Hepatocyte (in vitro differentiated cells): ENCODE data around the gene RGS11. TPM values are rescaled to one million over a fixed set of nuclear protein-coding genes. Genes with fewer than 3 reads are reported as not detected.

Source experiments
- DNase-seq: peaks from one replicate; pipeline ENCODE4 v3.0.0-alpha.2; 2016; ENCODE audit warnings: low spot score
- H2AFZ ChIP-seq: fragments of 200-600 bp; sonication (generic); 2 replicates; pipeline ENCODE4 v1.6.0; 2016; ENCODE audit warnings: antibody characterized with exemption, mild to moderate bottlenecking
- H3K27ac ChIP-seq: fragments of 200-600 bp; sonication (generic); 2 replicates; pipeline ENCODE4 v1.5.1; 2016; ENCODE audit warnings: mild to moderate bottlenecking
- H3K27me3 ChIP-seq: fragments of 200-600 bp; sonication (generic); 2 replicates; pipeline ENCODE4 v1.6.1; 2016
- H3K36me3 ChIP-seq: fragments of 200-600 bp; sonication (generic); replicated peaks from 2 replicates; pipeline ENCODE4 v1.5.1; 2016; ENCODE audit warnings: low read depth; ENCODE audit not compliant: insufficient read depth
- H3K4me1 ChIP-seq: fragments of 200-600 bp; sonication (generic); 2 replicates; pipeline ENCODE4 v1.5.1; 2016; ENCODE audit warnings: mild to moderate bottlenecking, moderate library complexity; ENCODE audit not compliant: insufficient read depth
- H3K4me2 ChIP-seq: fragments of 200-600 bp; sonication (generic); 2 replicates; pipeline ENCODE4 v1.6.0; 2016
- H3K4me3 ChIP-seq: fragments of 200-600 bp; sonication (generic); 2 replicates; pipeline ENCODE4 v1.5.1; 2016; ENCODE audit warnings: mild to moderate bottlenecking
- H3K79me2 ChIP-seq: fragments of 200-600 bp; sonication (generic); 2 replicates; pipeline ENCODE4 v1.6.0; 2017; ENCODE audit warnings: mild to moderate bottlenecking
- H3K9me2 ChIP-seq: fragments of 200-600 bp; sonication (generic); replicated peaks from 2 replicates; pipeline ENCODE4 v1.6.0; 2017; ENCODE audit warnings: mild to moderate bottlenecking; ENCODE audit not compliant: insufficient read depth
- H3K9me3 ChIP-seq: fragments of 200-600 bp; sonication (generic); 2 replicates; pipeline ENCODE4 v1.5.1; 2016; ENCODE audit warnings: low read depth, mild to moderate bottlenecking
- H4K20me1 ChIP-seq: fragments of 200-600 bp; sonication (generic); 2 replicates; pipeline ENCODE4 v1.6.0; 2016; ENCODE audit warnings: mild to moderate bottlenecking; ENCODE audit not compliant: insufficient read depth, poor library complexity, severe bottlenecking
- EZH2 ChIP-seq: fragments of 200-600 bp; sonication (generic); IDR thresholded peaks from 2 replicates; pipeline ENCODE4 v1.6.1; 2016; ENCODE audit warnings: antibody characterized with exemption, mild to moderate bottlenecking, borderline replicate concordance
- EZH2phosphoT487 ChIP-seq: fragments of 200-600 bp; sonication (generic); IDR thresholded peaks from one replicate; pipeline ENCODE4 v1.6.1; 2018; ENCODE audit warnings: antibody characterized with exemption, mild to moderate bottlenecking, low read depth, moderate library complexity; ENCODE audit not compliant: unreplicated experiment, severe bottlenecking
- WGBS: methylation state at CpG from one replicate; pipeline ENCODE4 v1.1.6; 2016; ENCODE audit warnings: low lambda C conversion rate; ENCODE audit errors: missing lambda C conversion rate; 5-methylcytosine and 5-hydroxymethylcytosine counted together
- polyA plus RNA-seq: library from polyadenylated mRNA; unstranded; fragments of >200 nt; fragmentation: Nextera tagmentation; extraction: Ambion mirVana; gene quantifications from 2 replicates; pipeline ENCODE4 v1.2.1, GENCODE V29; 2016
- total RNA-seq: library from RNA; depleted of rRNA; stranded (reverse); fragments of >200 nt; gene quantifications from 2 replicates; pipeline ENCODE4 v1.2.3, GENCODE V29; 2014
- TF ChIP-seq, protein P1 (sequence below): fragments of 200-600 bp; sonication (generic); IDR thresholded peaks from 2 replicates; pipeline ENCODE4 v1.5.1; 2016; ENCODE audit warnings: antibody characterized with exemption, mild to moderate bottlenecking; ENCODE audit not compliant: poor library complexity

Gene RGS11
- total and polyA plus RNA-seq, 2 experiments from 2014 or later: 0.57 to 0.93 TPM

DNA sequence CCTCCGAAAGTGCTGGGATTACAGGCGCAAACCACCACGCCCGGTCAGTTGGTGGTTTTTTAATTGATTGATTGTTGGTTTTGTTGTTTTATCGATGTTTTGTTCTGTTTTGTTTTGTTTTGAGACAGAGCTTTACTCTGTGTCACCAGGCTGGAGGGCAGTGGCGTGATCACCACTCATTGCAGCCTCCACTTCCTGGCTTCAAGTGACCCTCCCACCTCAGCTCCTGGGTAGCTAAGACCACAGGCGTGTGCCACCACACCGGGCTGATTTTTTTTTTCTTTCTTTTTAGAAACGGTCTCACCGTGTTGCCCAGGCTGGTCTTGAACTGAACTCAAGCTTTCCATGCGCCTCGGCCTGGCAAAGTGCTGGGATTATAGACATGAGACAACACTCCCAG, 28.7 kb downstream of the RGS11 start:
- peaks cover 59% of the 10 kb centered on the region for H3K79me2 ChIP-seq
- H3K36me3 ChIP-seq: no peaks in the 10 kb centered on the region
- H3K4me1 ChIP-seq: peaks cover 13% of the 10 kb centered on the region
- over 99% methylated on average over 12 of the region's 12 CpGs for WGBS
- H2AFZ ChIP-seq: no peak overlapping the region
- no peaks in the 10 kb centered on the region for H3K9me2 ChIP-seq
- H3K4me3 ChIP-seq: no peak overlapping the region
- no peaks in the 10 kb centered on the region for H3K9me3 ChIP-seq
- no peak for DNase-seq
- no peak for TF ChIP-seq EZH2phosphoT487
- TF ChIP-seq, protein P1, sequence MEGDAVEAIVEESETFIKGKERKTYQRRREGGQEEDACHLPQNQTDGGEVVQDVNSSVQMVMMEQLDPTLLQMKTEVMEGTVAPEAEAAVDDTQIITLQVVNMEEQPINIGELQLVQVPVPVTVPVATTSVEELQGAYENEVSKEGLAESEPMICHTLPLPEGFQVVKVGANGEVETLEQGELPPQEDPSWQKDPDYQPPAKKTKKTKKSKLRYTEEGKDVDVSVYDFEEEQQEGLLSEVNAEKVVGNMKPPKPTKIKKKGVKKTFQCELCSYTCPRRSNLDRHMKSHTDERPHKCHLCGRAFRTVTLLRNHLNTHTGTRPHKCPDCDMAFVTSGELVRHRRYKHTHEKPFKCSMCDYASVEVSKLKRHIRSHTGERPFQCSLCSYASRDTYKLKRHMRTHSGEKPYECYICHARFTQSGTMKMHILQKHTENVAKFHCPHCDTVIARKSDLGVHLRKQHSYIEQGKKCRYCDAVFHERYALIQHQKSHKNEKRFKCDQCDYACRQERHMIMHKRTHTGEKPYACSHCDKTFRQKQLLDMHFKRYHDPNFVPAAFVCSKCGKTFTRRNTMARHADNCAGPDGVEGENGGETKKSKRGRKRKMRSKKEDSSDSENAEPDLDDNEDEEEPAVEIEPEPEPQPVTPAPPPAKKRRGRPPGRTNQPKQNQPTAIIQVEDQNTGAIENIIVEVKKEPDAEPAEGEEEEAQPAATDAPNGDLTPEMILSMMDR: no peak
- TF ChIP-seq EZH2: no peak
- H3K27me3 ChIP-seq: no peaks in the 10 kb centered on the region
- H4K20me1 ChIP-seq: no peaks in the 10 kb centered on the region
- H3K4me2 ChIP-seq: no peak overlapping the region
- H3K27ac ChIP-seq: no peak overlapping the region

DNA sequence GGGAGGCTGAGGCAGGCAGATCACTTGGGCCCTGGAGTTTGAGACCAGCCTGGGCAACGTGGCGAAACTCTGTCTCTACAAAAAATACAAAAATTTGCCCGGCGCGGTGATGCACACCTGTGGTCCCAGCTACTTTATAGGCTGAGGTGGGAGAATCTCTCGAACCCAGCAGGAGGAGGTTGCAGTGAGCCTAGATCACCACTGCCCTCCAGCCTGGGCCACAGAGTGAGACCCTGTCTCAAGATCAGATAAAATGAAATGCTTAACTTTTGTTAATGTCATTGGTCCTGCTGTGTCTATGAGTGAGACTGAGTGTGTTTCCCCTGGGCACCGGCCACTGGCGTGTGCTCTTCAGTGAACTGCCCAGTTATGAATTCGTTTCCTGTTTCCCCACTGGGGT, 30.6 kb downstream of the RGS11 start:
- no peaks in the 10 kb centered on the region for H3K9me3 ChIP-seq
- no peaks in the 10 kb centered on the region for H3K27me3 ChIP-seq
- H3K27ac ChIP-seq: no peak overlapping the region
- peaks cover 73% of the 10 kb centered on the region for H3K79me2 ChIP-seq
- no peak for DNase-seq
- H3K36me3 ChIP-seq: no peaks in the 10 kb centered on the region
- H4K20me1 ChIP-seq: peaks cover 4% of the 10 kb centered on the region
- peaks cover 4% of the 10 kb centered on the region for H3K4me1 ChIP-seq
- no peak overlapping the region for H2AFZ ChIP-seq
- H3K9me2 ChIP-seq: no peaks in the 10 kb centered on the region
- TF ChIP-seq, protein P1: no peak
- TF ChIP-seq EZH2phosphoT487 (no peak), EZH2 (no peak)
- WGBS: 96% methylated on average over 9 of the region's 9 CpGs
- no peak overlapping the region for H3K4me3 ChIP-seq
- no peak overlapping the region for H3K4me2 ChIP-seq

DNA sequence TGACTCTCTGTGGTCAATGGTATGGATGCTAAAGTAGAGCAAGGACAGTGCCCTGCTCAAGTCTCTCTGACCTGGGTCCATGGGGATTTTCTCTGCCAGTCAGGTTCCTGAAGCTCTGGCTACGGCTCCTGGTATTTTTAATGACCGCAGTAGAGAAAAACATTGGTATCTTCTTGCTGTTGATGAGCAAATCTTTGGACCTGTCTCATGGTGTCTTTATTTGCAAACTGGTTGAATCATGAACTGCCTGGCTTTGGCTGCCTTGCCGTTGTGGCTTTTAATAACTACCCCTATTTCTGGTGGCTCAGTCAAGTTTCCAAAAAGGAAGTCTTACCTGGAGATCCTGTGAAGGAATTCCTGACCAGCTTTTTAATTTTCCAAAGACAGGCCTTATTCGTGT, 32.4 kb downstream of the RGS11 start:
- H3K4me1 ChIP-seq: no peaks in the 10 kb centered on the region
- H3K36me3 ChIP-seq: no peaks in the 10 kb centered on the region
- 85% methylated on average over 4 of the region's 4 CpGs for WGBS
- peaks cover 4% of the 10 kb centered on the region for H4K20me1 ChIP-seq
- H3K4me2 ChIP-seq: no peak overlapping the region
- H3K27me3 ChIP-seq: no peaks in the 10 kb centered on the region
- H3K9me3 ChIP-seq: no peaks in the 10 kb centered on the region
- no peaks in the 10 kb centered on the region for H3K9me2 ChIP-seq
- DNase-seq: no peak
- H3K4me3 ChIP-seq: no peak overlapping the region
- TF ChIP-seq EZH2 (no peak), EZH2phosphoT487 (no peak)
- TF ChIP-seq, protein P1: no peak
- no peak overlapping the region for H3K27ac ChIP-seq
- peaks cover 80% of the 10 kb centered on the region for H3K79me2 ChIP-seq
- H2AFZ ChIP-seq: no peak overlapping the region

DNA sequence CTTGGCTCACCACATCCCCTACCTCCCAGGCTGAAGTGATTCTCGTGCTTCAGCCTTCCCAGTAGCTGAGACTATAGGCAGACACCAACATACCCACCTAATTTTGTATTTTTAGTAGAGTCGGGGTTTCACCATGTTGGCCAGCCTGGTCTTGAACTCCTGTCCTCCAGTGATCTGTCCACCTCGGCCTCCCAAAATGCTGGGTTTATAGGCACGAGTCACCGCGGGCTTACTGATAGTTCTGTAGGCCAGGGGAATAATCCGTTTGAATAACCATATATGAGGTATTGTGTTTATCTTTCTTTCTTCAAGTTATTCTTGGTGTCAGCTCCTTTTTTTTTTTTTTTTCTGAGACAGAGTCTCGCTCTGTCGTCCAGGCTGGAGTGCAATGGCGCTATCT, 33.5 kb downstream of the RGS11 start:
- H3K27me3 ChIP-seq: no peaks in the 10 kb centered on the region
- WGBS: 89% methylated on average over 10 of the region's 10 CpGs
- H3K9me2 ChIP-seq: no peaks in the 10 kb centered on the region

More for the DNA sequence above, 33.5 kb downstream of the RGS11 start:
- DNase-seq: no peak
- H3K9me3 ChIP-seq: no peaks in the 10 kb centered on the region
- no peak overlapping the region for H3K4me3 ChIP-seq
- no peak overlapping the region for H2AFZ ChIP-seq
- no peak overlapping the region for H3K4me2 ChIP-seq
- H3K4me1 ChIP-seq: no peaks in the 10 kb centered on the region
- no peak for TF ChIP-seq EZH2
- TF ChIP-seq, protein P1: no peak
- no peak for TF ChIP-seq EZH2phosphoT487
- H3K79me2 ChIP-seq: peaks cover 86% of the 10 kb centered on the region
- no peak overlapping the region for H3K27ac ChIP-seq
- peaks cover 4% of the 10 kb centered on the region for H4K20me1 ChIP-seq
- H3K36me3 ChIP-seq: no peaks in the 10 kb centered on the region
